NK-92 (cell line): Measurements from ENCODE around the gene FN3K.

Experiments
- DNase-seq: peaks from one replicate; lab custom pipeline; 2025; ENCODE audit not compliant: unreplicated experiment; lab: John Stamatoyannopoulos, UW

FN3K gene

GRCh38 chr17:82793974-82794630 lies 58.7 kb downstream of the FN3K start:
- no peak for DNase-seq

- DNase-seq, result no peak
Measured at GRCh38 chr17:82794781-82795482, 59.5 kb downstream of the FN3K start.

GRCh38 chr17:82795615-82796014 lies 60.2 kb downstream of the FN3K start:
- DNase-seq, result no peak

- no peak for DNase-seq
Measured at GRCh38 chr17:82797061-82797460, 61.6 kb downstream of the FN3K start.

- no peak for DNase-seq
Measured at GRCh38 chr17:82798752-82799151, 63.3 kb downstream of the FN3K start.

GRCh38 chr17:82799591-82799990 lies 64.2 kb downstream of the FN3K start:
- no peak for DNase-seq
